CD4-positive, alpha-beta memory T cell (primary cell): ENCODE results near the gene ANKRD49. TPM values are rescaled to one million over a fixed set of nuclear protein-coding genes. Genes with fewer than 3 reads are reported as not detected.

Source experiments
- microRNA-seq: library from miRNA; unstranded; fragments of <30 nt; microRNA quantifications from one replicate; pipeline ENCODE4 v1.2.0, GENCODE V29; 2021; ENCODE audit warnings: borderline replicate concordance, borderline number of aligned reads, borderline microRNAs expressed, mixed read lengths
- polyA plus RNA-seq, 2 donors: library from polyadenylated mRNA; unstranded; fragments of 300-500 nt; fragmentation: Illumina TruSeq; gene quantifications; one replicate each; pipeline ENCODE4 v1.2.3, GENCODE V29; 2021
- total RNA-seq, 2 experiments: library from RNA; stranded (reverse); gene quantifications; one replicate each; pipeline ENCODE4 v1.2.3, GENCODE V29; 2021

Gene ANKRD49
- total and polyA plus RNA-seq, 4 experiments from 2014 or later = 25.9 to 57.6 (median 42.2) TPM

Small RNA genes within 50 kb of the gene (microRNA-seq; reads per million reads assigned to microRNA genes)
- gene MIR548L = 1.4 reads per million

Other genes starting within 250 kb of the ANKRD49 start
- not detected for gene IZUMO1R, start 189.4 kb upstream of the ANKRD49 start, total RNA-seq
- gene IZUMO1R, start 189.4 kb upstream of the ANKRD49 start, polyA plus RNA-seq = not detected
- gene GPR83, start 92.6 kb upstream of the ANKRD49 start, total RNA-seq = under 1 TPM in 1 of 2 experiments, not detected in 1; 0.09 TPM
- gene GPR83, start 92.6 kb upstream of the ANKRD49 start, polyA plus RNA-seq = under 1 TPM in 1 of 2 donors, not detected in 1; 0.14 TPM
- 10 to 100 TPM; 43.3 to 43.4 TPM for gene MRE11, start 140 bp upstream of the ANKRD49 start, total RNA-seq
- gene MRE11, start 140 bp upstream of the ANKRD49 start, polyA plus RNA-seq = 10 to 100 TPM in 1 of 2 donors, 1 to 10 TPM in 1; 7.6 to 17.5 TPM
- gene C11orf97, start 18.5 kb downstream of the ANKRD49 start, total RNA-seq = not detected
- gene C11orf97, start 18.5 kb downstream of the ANKRD49 start, polyA plus RNA-seq = not detected
- 1 to 10 TPM; 6.7 to 7.4 TPM for gene FUT4, start 49.9 kb downstream of the ANKRD49 start, total RNA-seq
- gene FUT4, start 49.9 kb downstream of the ANKRD49 start, polyA plus RNA-seq = 1 to 10 TPM; 1.6 to 2.2 TPM
- 1 to 10 TPM; 1.3 to 1.6 TPM for gene PIWIL4, start 73.4 kb downstream of the ANKRD49 start, total RNA-seq
- gene PIWIL4, start 73.4 kb downstream of the ANKRD49 start, polyA plus RNA-seq = 1 to 10 TPM in 1 of 2 donors, under 1 TPM in 1; 0.27 to 1.2 TPM